HG03575 (cell line): Measurements from ENCODE around the gene KCNIP4.

ENCODE experiments used
- ATAC-seq: cut with Tn5 transposase; IDR thresholded peaks from one replicate; pipeline ENCODE4 v1.9.1; 2021; ENCODE audit not compliant: unreplicated experiment, insufficient number of reproducible peaks, low FRiP score; ENCODE audit errors: extremely low read depth

The KCNIP4 gene

DNA sequence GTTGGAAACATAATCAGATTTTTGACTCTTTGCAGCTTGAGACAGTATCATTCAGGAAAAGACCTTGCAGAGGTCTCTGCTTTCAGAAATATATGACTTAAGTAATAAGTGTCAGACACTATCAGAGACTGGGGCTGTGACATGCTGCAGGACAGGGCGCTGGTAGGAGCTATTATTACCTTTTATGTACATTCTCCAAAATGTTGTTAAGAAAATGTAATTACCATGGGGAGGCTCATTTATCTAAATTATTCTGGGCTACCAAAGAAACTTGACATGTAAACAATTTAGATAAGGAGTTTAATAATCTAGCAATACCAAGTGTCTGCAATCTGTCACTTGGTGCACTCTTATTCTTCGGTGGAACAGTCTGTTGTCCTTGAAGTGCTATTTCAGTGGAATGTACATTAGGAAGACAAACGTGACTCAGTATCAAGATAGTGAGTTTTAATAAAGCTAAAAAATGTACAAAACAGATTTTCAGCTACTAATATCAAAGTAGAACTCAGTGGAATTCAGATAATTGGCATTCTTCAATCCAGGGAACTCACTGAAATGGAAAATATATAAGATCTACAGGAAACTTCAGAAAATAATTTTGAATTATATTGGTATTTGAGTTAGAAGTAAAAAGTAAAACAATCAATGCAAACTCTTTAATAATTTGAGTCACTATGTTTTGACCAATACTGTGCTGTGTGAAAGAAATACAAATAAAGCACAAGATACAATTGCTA, 214.5 kb downstream of the KCNIP4 start:
- no peak for ATAC-seq

DNA sequence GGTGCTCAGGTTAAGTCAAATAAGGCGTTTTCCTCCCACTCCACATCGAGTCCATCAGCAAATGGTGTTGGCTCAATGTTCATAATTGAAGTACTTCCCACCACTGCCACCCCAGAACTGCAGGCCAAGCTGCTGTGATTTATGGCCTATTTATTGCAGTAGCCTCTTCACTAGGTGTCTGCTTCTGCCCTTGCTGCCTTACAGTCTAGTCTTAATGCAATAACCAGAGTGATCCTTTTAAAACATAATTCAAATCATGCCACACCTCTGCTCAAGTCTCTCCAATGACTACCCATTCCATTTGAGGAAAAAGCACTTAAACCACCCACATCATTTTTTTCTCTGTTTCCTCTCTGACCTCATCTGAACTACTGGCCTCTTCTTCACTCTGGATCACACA, 220.3 kb downstream of the KCNIP4 start:
- ATAC-seq = no peak

DNA sequence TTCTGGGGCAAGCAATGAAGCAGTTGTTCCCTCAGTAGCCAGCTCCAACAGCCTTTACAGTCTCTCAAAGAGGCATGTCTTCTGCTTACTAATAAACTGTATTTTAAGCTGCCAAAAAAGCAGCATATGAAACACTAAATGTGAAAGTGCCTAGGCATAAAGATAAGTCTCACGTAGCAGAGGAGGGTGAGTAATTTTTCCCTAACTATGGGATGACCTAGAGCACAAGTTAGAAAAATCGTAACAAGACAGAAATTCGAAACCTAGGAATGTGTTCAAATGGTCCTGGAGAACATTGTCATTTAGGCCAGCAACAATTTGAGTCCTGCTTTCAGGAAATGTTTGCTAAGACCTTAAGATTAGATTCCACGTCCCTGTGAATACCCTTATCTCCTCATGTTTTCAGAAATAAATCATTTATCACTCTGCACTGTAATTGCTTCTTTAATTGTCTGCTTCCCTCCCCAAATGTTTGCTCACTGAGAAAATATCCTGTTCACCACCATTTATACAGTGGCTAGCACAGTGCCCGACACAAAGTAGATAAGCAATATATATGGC, 222.2 kb downstream of the KCNIP4 start:
- ATAC-seq = no peak

DNA sequence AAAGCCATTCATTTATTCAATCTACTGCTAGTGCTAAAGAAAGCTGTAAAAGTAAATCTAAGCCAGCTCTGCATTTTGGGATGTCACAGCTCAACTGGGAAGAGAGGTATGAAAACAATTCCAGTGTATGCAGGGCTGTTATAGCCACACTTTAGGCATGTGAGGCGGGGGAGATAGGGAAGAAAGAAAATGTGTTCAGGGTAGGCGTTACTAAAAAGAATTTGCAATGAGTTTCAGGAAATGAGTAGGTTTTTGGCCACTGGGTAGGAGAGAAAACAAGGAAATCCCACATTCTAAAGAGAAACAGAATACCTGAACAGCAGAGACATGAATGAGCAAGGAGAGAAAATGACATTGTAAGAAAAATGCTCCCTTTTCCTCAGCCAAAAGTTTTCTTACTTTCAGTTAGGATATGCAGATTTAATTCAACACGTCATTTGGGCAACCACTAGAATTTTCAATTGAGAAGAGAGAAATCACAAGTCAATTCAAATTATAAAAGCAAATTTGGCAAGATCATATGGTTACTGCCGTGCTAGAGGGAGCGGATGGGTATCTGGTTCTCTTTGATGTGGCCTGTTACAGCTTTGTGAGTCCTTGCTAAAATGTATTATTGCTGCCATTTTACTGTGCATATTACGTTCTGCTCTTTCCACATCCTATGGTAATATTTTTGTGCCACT, 226.3 kb downstream of the KCNIP4 start:
- no peak for ATAC-seq

DNA sequence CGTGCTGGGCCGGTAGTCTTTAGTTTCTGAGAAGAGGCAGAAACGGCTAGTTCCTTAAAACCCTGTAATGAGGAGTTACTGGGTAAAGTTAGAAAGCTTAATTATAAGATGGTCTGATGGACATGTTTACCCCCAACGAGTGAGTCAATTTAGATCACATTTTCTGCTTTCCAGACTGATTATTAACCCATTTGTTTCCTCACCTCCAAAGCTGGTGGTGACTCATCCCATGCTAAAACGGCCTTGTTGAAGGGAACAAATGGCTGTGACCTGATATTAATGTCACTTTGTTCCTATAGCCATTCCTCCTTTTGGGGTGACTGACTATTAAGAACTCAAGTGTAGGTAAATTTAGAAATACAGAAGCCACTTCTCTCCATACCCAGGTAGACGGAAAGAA, 232.0 kb downstream of the KCNIP4 start:
- no peak for ATAC-seq

DNA sequence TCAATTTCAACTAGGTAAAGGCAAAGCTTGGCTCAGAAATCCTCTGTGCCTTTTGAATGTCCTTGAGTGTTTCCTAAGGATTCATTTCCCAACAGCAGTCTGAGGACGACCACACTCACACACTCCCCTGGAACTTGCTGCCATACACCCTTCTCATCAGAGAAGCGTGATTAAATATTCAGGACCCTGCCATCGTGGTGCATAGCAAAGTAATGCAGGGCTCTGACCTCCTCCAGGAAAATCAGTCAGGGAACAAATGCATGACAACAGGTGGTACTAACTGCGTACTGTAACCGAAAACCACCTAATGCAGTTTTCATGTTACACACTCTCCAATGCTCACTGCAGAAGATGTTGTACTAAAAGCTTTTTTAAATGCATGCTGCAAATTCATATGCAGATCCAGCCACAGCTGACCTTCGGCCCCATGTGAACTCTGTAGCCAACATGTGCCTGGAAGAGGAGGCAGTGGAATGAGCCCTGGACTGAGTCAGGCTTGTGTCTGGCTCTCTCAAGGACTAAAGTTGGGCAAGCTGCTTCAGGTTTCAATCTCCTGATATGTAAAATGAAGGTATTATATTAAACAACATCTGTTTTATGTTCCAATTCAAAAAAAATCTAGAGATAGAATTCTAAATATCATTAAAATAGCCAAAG, 238.3 kb downstream of the KCNIP4 start:
- ATAC-seq = no peak

DNA sequence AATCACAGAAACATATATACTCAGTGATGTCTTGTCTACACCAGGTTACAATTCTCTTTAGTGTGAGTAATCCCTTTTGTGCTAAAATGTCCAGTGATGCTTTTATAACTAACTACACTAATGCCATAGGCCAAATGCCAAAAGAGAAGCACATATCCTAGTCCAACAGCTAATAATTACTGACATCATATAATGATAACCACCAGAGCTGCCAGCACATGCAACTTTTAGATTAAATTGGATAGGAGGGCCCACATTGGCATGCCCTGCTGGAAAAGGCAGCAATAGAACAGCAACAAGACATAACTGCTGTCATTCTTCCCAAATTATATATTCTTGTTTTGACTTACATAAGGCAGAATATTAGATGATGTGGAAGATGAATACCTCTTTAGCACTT, 238.8 kb downstream of the KCNIP4 start:
- ATAC-seq = no peak

DNA sequence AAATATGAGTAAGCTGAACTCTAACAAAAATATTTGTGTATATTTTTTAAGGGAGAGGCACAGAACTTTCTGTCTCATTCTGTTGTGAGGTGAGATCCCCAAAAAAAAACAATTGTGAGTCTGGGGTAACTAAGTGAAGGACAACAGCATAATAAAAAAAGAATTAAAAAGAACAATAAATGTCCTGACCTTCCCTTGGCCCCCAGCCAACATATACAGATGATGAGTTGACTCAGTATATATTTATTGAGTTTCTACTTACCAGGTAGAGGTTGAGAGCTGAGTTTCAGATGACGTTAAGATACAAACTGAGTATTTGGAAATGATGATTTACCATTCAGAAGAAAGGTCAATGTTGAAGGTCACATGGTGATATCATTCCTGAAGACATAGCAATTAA, 239.5 kb downstream of the KCNIP4 start:
- no peak for ATAC-seq

DNA sequence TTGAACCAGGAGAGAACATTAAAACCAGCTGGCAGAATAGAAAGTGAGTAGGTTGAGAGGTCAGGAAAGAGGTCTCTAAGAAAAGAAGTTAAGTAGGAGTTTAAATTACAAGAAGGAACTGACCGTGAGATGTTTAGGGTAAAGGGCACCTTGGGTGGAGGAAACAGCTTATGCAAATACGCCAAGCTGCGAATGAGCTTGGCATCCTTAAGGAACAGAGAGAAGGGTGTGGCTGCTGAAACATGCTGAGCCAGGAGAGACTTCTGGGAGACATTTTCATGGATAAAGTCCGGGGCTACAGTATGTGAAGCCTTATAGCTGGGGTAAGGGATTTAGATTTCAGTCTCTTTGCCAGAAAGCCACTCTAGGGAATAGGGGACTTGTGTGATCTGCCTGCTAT, 249.1 kb downstream of the KCNIP4 start:
- no peak for ATAC-seq

DNA sequence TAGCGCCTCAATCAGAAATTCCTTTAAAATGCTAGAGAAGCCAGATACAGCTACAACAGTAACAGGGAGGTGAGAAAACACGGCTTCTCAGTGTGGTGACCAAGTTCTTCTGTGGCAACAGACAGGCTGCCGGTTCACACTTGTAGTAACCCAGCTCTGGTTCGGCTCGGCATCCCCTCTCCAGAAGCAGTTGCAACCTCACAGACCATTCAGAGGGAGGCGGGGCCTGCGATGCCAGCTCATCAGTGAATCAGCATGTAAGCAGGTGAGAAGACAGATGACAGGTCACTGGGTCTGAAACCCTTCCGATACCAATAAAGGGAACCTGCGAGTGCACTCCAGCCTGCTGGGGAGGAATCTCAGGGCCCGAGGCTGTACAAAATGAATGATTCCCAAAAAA, 251.0 kb downstream of the KCNIP4 start:
- no peak for ATAC-seq

DNA sequence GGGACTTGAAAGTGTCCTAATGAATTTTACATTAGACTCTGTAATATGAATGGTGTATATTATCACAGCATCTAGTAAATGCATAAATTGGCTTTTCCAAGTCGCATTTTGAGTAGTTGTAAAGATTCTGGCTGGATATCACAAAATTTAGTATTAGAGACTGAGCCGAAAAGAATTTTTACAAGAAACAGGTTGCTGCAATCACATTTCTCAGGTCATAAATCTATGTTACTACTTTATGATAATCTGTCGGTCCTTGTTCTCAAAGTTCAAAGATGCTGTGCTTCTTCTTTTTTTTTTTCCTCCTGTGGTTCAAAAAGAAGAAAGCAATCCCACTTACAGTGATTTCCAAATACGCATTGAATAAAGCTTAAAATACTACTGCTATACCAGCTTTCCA, 253.4 kb downstream of the KCNIP4 start:
- ATAC-seq = no peak

DNA sequence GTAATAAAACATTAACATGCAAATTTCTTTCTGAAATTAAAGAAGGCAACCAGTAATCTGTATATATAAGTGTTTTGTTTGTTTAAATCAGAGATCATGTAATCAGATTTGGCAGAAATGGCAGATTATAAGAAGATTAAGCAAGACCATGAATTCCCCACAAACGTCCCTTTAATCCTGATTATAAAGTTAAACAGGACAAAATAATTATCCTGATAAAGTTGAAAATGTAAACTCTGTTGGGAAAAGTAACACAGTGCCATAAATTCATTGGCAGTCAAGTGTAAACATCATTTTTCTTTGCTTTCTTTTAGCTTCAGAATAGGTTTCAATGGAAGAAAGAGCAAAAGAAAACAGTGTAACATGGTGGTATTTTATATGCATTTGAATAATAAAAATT, 256.3 kb downstream of the KCNIP4 start:
- ATAC-seq = no peak

DNA sequence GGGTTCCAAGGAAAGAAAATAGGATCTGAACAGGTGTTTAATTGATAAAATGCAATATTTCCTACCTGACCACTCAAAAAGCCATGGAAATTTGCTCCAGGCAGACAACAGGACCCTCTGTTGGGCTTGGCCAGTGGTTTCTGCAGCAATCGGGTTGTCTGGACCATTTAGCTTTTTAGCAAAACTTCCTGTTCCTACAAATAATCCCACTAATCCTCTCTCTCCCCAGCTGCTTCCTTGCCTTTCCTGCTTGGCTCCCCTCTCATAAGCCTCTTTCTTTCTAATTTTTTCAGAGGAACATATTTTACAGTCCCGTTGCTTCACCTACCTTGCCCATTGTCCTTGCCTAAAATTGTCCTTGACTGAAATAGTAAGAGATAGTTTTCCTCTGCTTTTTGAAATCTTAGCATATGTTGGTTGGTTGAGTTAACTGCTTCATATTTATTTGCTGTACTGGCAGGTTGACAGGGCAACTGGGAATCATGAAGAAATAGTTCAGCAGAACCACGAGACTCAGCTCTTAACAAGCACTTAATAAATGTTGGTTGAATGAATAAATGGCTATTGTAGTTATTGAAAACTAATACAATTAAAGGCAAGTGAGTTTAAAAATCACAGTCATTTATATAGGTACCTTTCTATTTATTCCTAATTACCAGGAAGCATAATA, 259.8 kb downstream of the KCNIP4 start:
- ATAC-seq = no peak

DNA sequence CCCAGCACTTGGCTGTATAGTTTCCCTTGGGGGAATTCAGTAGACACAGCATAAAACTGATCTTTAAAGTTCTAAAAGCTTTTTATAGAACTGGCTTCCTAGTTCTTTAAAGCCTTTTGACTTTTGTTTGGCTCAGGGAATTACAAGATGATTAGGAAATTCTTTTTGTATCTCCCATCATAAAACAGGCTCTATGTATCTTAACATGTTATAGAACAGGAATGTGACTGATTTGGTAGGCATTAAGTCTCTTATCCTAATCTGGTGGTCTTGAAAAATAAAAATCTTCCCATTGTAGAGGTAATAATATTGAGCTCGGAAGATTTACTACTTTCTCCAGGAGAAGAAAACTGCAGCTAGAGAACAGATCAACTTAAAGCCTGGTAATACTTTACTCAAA, 262.7 kb downstream of the KCNIP4 start:
- ATAC-seq = no peak

DNA sequence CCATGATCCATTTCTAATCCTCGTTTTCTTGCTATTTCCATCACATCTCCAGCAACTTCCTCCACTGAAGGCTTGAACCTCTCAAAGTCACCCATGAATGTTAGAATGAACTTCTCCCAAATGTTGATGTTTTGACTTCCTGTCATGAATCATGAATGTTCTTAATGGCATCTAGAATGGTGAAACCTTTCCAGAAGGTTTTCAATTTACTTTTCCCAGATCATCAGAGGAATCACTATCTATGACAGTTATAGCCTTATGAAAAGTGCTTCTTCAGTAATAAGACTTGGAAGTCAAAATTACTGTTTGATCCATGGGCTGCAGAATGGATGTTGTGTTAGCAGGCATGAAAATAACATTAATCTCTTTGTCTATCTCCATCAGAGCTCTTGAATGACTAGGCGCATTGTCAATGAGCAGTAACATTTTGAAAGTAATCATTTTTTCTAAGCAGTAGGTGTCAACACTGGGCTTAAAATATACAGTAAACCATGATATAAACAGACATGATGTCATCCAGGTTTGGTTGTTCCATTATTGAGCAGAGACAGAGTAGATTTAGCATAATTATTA, 268.2 kb downstream of the KCNIP4 start:
- no peak for ATAC-seq

DNA sequence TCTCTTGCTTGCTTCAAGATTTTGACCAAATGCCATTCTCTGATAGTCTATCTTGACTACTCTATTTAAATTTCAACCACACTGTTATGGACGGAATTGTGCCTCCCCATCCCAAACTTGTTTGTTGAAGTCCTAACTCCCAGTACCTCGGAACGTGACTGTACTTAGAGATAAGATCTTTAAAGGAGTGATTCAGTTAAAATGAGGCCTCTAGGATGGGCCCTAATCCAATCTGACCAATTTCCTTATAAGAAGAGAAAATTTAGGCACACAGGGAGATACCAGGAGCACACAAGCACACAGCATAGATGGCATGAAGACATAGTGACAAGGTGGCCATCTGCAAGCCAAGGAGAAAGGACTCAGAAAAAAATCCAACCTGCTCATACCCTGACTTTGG, 269.9 kb downstream of the KCNIP4 start:
- no peak for ATAC-seq

DNA sequence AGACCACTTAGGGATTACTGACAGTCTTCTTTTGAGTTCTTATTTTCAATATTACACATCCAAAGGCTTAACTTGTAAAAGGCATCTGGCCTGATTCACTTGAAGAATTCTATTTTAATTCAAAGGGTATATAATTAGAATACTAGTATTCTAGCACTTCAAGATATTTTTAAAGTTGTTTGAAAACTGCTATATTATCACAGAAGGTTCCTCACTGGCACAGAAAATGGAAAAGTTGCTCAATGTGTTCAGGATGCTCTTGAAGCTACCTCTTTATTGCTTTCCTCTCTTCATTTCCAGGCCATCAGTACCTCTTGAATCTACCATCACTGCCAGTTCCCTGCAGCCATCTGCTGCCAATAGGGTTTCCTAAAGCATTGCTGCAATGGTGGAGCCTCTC, 271.4 kb downstream of the KCNIP4 start:
- no peak for ATAC-seq

DNA sequence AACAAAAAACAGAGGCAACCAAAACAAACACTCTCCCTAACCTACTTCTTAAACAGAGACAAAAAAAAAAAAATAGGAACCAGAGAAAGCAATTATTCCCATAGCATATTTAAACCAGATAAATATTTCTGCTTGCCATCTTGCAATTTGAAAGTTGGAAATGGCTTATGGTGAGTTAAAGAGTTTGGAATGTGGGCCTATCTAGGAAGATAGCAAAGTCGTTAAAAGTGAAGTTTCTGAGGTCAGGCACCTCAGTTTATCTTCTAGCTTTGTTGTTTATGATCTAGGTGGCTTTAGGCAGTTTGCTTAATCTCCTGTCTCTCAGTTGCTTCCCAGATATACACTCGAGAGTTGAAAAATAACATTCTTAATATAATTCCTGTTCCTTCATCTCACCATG, 284.2 kb downstream of the KCNIP4 start:
- no peak for ATAC-seq

DNA sequence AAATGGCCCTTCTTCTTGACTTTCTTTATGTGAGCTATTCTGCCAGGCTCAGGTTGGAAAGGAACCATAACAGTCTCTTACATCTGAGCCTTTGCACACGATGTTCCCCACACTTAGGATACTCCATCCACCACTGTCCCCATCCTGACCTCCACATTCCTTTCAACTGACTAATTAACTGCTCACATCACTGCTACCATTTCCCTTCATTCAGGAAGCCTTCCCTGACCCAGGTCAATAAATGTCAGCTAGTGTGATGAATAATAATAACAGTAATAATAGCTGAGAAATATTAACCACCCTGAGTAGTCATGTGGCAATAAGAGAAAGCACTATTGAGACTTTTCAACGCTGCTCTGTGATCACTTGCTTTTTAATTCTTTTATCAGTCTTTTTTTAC, 291.7 kb downstream of the KCNIP4 start:
- ATAC-seq = no peak
